ENCODE data around the gene C5orf63. TPM values are rescaled to one million over a fixed set of nuclear protein-coding genes. Genes with fewer than 3 reads are reported as not detected.

Gene C5orf63
- total and polyA plus RNA-seq, 2 of the 13 experiments (the other 11 are each of a cell fraction or from before 2014, with no cell fraction given) = 7.9 to 8.8 TPM

- TF ChIP-seq HINFP (CRISPR knock-in tag; IDR thresholded peaks at IDR 0.05; ENCODE audit: low read depth) (peak; percentile 48; the same call in 1 of the 2 replicates), HNF1B (CRISPR knock-in tag; IDR thresholded peaks at IDR 0.05) (peak; percentile 29; the same call in 1 of the 2 replicates), THYN1 (CRISPR knock-in tag; IDR thresholded peaks at IDR 0.05; ENCODE audit: borderline replicate concordance, low read depth) (no peak), SATB2 (CRISPR knock-in tag; IDR thresholded peaks at IDR 0.05) (no peak), GTF2F1 (IDR thresholded peaks at IDR 0.05; ENCODE audit: low read length) (no peak), REST (IDR thresholded peaks at IDR 0.05; ENCODE audit: borderline replicate concordance in 1 of 2, low read depth in 1 of 2, low read length in 2 of 2) (no peak; a peak in 1 of 4 replicates), ZNF407 (CRISPR knock-in tag; IDR thresholded peaks at IDR 0.05; ENCODE audit: not compliant biosample characterization) (peak; percentile 49), SNAI1 (CRISPR knock-in tag; IDR thresholded peaks at IDR 0.05; ENCODE audit: borderline replicate concordance) (no peak), U2AF1 (optimal IDR thresholded peaks at IDR 0.05; ENCODE audit: low read depth, low read length) (no peak), MTF2 (CRISPR knock-in tag; IDR thresholded peaks at IDR 0.05; ENCODE audit: borderline replicate concordance) (no peak; the same call in 1 of the 2 replicates), TARDBP (CRISPR knock-in tag; IDR thresholded peaks at IDR 0.05) (peak; percentile 39; the same call in 1 of the 2 replicates), CHCHD3 (CRISPR knock-in tag; IDR thresholded peaks at IDR 0.05) (no peak)
Observed at GRCh38 chr5:127030259-127031146, 42.8 kb downstream of the C5orf63 start, which contains the start of gene MARCHF3 (continued).
